ENCODE measurements around the gene CDC37. TPM values are rescaled to one million over a fixed set of nuclear protein-coding genes. Genes with fewer than 3 reads are reported as not detected.

The CDC37 gene
- total RNA-seq, 2 donors from 2014 or later: 130 to 131 TPM

DNA sequence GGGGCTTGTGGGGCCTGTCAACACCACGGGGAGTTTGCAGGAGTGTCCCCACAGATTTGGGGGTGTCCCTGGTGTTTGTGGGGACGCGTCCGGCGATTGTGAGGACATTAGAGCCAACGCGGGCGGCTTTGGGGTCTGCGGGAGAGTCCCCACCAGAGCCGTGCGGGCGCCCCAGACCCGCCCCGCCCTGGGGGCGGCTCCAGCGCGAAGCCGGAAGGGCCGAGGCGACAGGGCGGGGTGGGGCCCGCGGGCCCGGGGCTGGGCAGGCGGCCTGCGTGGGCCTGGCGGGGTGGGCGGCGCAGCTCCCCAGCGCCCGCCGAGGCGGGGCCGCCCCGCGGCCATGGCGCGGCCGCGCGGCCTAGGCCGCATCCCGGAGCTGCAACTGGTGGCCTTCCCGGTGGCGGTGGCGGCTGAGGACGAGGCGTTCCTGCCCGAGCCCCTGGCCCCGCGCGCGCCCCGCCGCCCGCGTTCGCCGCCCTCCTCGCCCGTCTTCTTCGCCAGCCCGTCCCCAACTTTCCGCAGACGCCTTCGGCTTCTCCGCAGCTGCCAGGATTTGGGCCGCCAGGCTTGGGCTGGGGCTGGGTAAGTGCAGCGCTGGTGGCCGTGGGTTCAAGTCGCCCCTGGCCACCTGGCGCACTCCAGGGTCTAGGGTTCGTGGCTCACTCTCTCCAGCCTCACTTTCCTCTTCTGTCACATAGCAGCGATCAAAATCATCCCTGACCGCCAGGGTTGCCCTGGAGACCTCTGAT lies 27.3 kb upstream of the CDC37 start:
- Histone ChIP-seq H3K27ac (peak overlapping the region; percentile 40 to 64), H3K4me3 (peak overlapping the region; percentile 56 to 68), H3K4me1 (peaks cover 0 to 30% of the 10 kb centered on the region in 2 donors), H3K36me3 (no peaks in the 10 kb centered on the region), H3K27me3 (no peaks in the 10 kb centered on the region), H3K9me3 (no peaks in the 10 kb centered on the region)
- TF ChIP-seq, protein P1, sequence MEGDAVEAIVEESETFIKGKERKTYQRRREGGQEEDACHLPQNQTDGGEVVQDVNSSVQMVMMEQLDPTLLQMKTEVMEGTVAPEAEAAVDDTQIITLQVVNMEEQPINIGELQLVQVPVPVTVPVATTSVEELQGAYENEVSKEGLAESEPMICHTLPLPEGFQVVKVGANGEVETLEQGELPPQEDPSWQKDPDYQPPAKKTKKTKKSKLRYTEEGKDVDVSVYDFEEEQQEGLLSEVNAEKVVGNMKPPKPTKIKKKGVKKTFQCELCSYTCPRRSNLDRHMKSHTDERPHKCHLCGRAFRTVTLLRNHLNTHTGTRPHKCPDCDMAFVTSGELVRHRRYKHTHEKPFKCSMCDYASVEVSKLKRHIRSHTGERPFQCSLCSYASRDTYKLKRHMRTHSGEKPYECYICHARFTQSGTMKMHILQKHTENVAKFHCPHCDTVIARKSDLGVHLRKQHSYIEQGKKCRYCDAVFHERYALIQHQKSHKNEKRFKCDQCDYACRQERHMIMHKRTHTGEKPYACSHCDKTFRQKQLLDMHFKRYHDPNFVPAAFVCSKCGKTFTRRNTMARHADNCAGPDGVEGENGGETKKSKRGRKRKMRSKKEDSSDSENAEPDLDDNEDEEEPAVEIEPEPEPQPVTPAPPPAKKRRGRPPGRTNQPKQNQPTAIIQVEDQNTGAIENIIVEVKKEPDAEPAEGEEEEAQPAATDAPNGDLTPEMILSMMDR (IDR thresholded peaks at IDR 0.05): no peak
- DNase-seq (ENCODE audit: low spot score): no peak

DNA sequence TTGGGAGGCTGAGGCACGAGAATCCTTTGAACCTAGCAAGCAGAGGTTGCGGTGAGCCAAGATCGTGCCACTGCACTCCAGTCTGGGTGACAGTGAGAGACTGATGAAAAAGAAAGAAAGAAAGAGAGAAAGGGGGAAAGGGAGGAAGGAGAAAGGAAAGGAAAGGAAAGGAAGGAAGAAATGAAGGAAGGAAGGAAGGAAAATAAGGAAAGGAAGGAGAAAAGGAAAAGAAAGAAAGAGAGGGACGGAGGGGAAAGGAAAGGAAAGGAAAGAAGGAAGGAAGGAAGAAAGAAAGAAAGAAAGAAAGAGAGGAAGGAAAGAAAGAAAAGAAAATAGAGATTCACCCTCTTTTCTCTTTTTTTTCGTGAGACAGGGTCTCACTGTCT lies 25.6 kb upstream of the CDC37 start:
- no peak overlapping the region for H3K4me3 ChIP-seq
- TF ChIP-seq, protein P1 (IDR thresholded peaks at IDR 0.05): no peak
- DNase-seq (ENCODE audit: low spot score): no peak
- no peaks in the 10 kb centered on the region for H3K9me3 ChIP-seq
- peaks cover 0 to 1% of the 10 kb centered on the region in 2 donors for H3K27me3 ChIP-seq
- H3K27ac ChIP-seq: no peak overlapping the region
- H3K4me1 ChIP-seq: peaks cover 0 to 39% of the 10 kb centered on the region in 2 donors
- H3K36me3 ChIP-seq: no peaks in the 10 kb centered on the region

DNA sequence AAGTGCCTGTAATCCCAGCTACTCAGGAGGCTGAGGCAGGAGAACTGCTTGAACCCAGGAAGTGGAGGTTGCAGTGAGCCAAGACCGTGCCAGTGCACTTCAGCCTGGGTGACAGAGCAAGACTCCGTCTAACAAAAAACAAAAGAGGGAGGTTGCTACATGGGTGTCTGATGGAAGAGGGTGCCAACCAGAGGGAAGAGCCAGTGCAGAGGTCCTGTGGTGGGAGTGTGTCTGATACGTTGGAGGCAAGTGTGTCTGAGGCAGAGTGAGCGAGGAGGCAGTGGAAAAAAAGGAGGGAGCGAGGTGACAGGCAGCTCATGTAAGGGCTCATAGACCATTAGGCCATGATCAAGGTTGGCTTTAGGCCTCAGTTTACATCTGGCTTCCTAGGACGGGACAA lies 23.8 kb upstream of the CDC37 start:
- Histone ChIP-seq H3K27me3 (peaks cover 0 to 18% of the 10 kb centered on the region in 2 donors), H3K4me1 (peaks cover 0 to 29% of the 10 kb centered on the region in 2 donors), H3K4me3 (no peak overlapping the region), H3K36me3 (no peaks in the 10 kb centered on the region), H3K27ac (no peak overlapping the region), H3K9me3 (no peaks in the 10 kb centered on the region)
- TF ChIP-seq, protein P1 (IDR thresholded peaks at IDR 0.05): no peak
- no peak for DNase-seq (ENCODE audit: low spot score)

DNA sequence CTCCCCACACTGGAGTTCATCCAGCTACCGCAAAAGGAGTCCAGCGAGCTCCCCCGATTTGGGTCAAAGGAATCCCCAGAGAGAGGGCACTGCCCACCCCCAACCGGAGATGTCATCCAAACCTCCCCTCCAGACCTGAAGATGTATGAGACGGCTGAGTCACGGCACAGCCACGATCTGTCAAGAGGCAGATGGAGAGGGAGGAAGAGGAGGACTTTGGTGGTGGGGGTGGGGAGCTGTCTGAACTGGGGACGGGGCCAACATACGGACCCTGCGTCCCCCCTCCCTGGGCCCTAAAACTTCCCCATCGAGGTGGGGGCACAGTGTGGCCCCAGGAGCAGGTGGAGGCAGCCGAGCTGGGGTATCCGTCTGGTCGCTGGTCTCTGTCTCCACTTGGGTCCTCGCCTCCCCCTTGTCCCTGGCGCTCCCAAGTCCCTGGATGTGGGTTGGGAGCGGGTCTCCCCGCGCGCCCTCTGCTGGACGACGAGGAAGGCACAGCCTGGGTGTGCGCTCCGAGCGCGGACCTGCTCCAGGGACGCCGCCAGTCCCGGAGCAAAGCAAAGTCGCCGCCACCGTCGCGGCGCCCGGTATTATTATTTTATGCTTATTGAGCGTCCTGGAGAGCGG lies 20.8 kb upstream of the CDC37 start:
- no peaks in the 10 kb centered on the region for H3K36me3 ChIP-seq
- H3K9me3 ChIP-seq: no peaks in the 10 kb centered on the region
- peak overlapping the region; percentile 6 to 38 for H3K4me3 ChIP-seq
- peak; percentile 76 for DNase-seq (ENCODE audit: low spot score)
- H3K27me3 ChIP-seq: peaks cover 12 to 48% of the 10 kb centered on the region in 2 donors
- H3K4me1 ChIP-seq: peaks cover 0 to 33% of the 10 kb centered on the region in 2 donors
- H3K27ac ChIP-seq: peak overlapping the region in 1 of 2 donors; percentile 25
- TF ChIP-seq, protein P1 (IDR thresholded peaks at IDR 0.05): peak; percentile 88 to 95

DNA sequence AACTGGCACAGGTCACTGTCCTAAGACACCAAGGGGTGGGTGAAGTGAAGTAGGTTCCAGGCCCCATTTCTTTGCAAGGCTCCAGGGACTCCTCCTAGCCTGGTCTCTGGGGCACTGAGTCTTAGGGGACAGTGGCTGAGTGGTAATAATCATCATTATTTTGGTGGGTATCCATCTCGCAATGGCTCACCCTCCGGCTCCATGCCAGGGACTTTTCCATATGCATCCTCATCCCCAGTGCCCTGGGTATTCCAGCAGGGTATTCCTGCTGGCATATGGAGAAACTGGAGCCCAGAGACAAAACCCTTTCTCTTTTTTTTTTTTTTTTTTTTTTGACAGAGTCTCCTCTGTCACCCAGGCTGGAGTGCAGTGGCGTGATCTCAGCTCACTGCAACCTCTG lies 19.5 kb upstream of the CDC37 start:
- no peak for DNase-seq (ENCODE audit: low spot score)
- Histone ChIP-seq H3K9me3 (no peaks in the 10 kb centered on the region), H3K27ac (no peak overlapping the region), H3K4me1 (peaks cover 0 to 46% of the 10 kb centered on the region in 2 donors), H3K4me3 (no peak overlapping the region), H3K36me3 (no peaks in the 10 kb centered on the region), H3K27me3 (peaks cover 18 to 56% of the 10 kb centered on the region in 2 donors)
- TF ChIP-seq, protein P1 (IDR thresholded peaks at IDR 0.05): no peak

Data from right atrium auricular region (tissue), 2 donors.